Osteocyte (in vitro differentiated cells): ENCODE data around the gene ZBTB40. TPM values are rescaled to one million over a fixed set of nuclear protein-coding genes. Genes with fewer than 3 reads are reported as not detected.

ENCODE experiments used
- DNase-seq: peaks from one replicate; pipeline ENCODE4 v3.0.0; 2021; ENCODE audit warnings: mixed read lengths; ENCODE audit not compliant: unreplicated experiment; ENCODE audit errors: extremely low spot score
- H3K27ac Mint-ChIP-seq: one replicate; pipeline ENCODE4 v1.8.0; 2021; ENCODE audit warnings: mild to moderate bottlenecking, mixed read lengths; ENCODE audit not compliant: unreplicated experiment
- H3K27me3 Mint-ChIP-seq: one replicate; pipeline ENCODE4 v1.8.0; 2021; ENCODE audit warnings: mixed read lengths; ENCODE audit not compliant: unreplicated experiment
- H3K36me3 Mint-ChIP-seq: one replicate; pipeline ENCODE4 v1.8.0; 2021; ENCODE audit warnings: mixed read lengths; ENCODE audit not compliant: unreplicated experiment
- H3K4me1 Mint-ChIP-seq: one replicate; pipeline ENCODE4 v1.8.0; 2021; ENCODE audit warnings: mixed read lengths; ENCODE audit not compliant: unreplicated experiment
- H3K4me3 Mint-ChIP-seq: one replicate; pipeline ENCODE4 v1.8.0; 2021; ENCODE audit warnings: mild to moderate bottlenecking, moderate library complexity, mixed read lengths; ENCODE audit not compliant: unreplicated experiment
- H3K9me3 Mint-ChIP-seq: one replicate; pipeline ENCODE4 v1.8.0; 2021; ENCODE audit warnings: mixed read lengths; ENCODE audit not compliant: unreplicated experiment
- CTCF ChIP-seq: fragments of 200-600 bp; sonication (generic); IDR thresholded peaks from 2 replicates; pipeline ENCODE4 v1.5.0; 2021; ENCODE audit warnings: antibody characterized with exemption, mild to moderate bottlenecking, moderate library complexity
- total RNA-seq: library from RNA; stranded (reverse); gene quantifications from 2 replicates; pipeline ENCODE4 v1.2.1, GENCODE V29; 2021

The ZBTB40 gene
- total RNA-seq, 1 donor from 2014 or later, result 23.6 TPM

GRCh38 chr1:22529901-22530621 lies 78.4 kb downstream of the ZBTB40 start:
- H3K27me3 Mint-ChIP-seq, result no peaks in the 10 kb centered on the region
- H3K4me1 Mint-ChIP-seq, result no peaks in the 10 kb centered on the region
- no peaks in the 10 kb centered on the region for H3K9me3 Mint-ChIP-seq
- DNase-seq, result no peak
- H3K36me3 Mint-ChIP-seq, result peaks cover 31% of the 10 kb centered on the region
- H3K4me3 Mint-ChIP-seq, result no peak overlapping the region
- no peak for TF ChIP-seq CTCF
- no peak overlapping the region for H3K27ac Mint-ChIP-seq

GRCh38 chr1:22530715-22531114 lies 79.1 kb downstream of the ZBTB40 start:
- Mint-ChIP-seq H3K4me1 (no peaks in the 10 kb centered on the region), H3K36me3 (peaks cover 31% of the 10 kb centered on the region), H3K27me3 (no peaks in the 10 kb centered on the region), H3K4me3 (no peak overlapping the region), H3K9me3 (no peaks in the 10 kb centered on the region), H3K27ac (no peak overlapping the region)
- no peak for DNase-seq
- no peak for TF ChIP-seq CTCF

- Mint-ChIP-seq H3K9me3 (no peaks in the 10 kb centered on the region), H3K4me3 (no peak overlapping the region), H3K27me3 (no peaks in the 10 kb centered on the region), H3K36me3 (peaks cover 30% of the 10 kb centered on the region), H3K27ac (no peak overlapping the region), H3K4me1 (no peaks in the 10 kb centered on the region)
- TF ChIP-seq CTCF, result no peak
- DNase-seq, result no peak
These were observed 79.6 kb downstream of the ZBTB40 start for GRCh38 chr1:22531251-22531650.

GRCh38 chr1:22533244-22533895 lies 81.7 kb downstream of the ZBTB40 start:
- no peak for TF ChIP-seq CTCF
- H3K27ac Mint-ChIP-seq, result no peak overlapping the region
- H3K4me1 Mint-ChIP-seq, result no peaks in the 10 kb centered on the region
- no peaks in the 10 kb centered on the region for H3K9me3 Mint-ChIP-seq
- no peak overlapping the region for H3K4me3 Mint-ChIP-seq
- no peak for DNase-seq
- H3K27me3 Mint-ChIP-seq, result no peaks in the 10 kb centered on the region
- H3K36me3 Mint-ChIP-seq, result peaks cover 16% of the 10 kb centered on the region

GRCh38 chr1:22534951-22535350 lies 83.3 kb downstream of the ZBTB40 start:
- no peak for DNase-seq
- Mint-ChIP-seq H3K9me3 (no peaks in the 10 kb centered on the region), H3K36me3 (peaks cover 10% of the 10 kb centered on the region), H3K4me3 (no peak overlapping the region), H3K4me1 (peaks cover under 1% of the 10 kb centered on the region), H3K27me3 (no peaks in the 10 kb centered on the region), H3K27ac (no peak overlapping the region)
- TF ChIP-seq CTCF, result no peak
